ENCODE data around the gene KRT75.

Gene KRT75

DNA sequence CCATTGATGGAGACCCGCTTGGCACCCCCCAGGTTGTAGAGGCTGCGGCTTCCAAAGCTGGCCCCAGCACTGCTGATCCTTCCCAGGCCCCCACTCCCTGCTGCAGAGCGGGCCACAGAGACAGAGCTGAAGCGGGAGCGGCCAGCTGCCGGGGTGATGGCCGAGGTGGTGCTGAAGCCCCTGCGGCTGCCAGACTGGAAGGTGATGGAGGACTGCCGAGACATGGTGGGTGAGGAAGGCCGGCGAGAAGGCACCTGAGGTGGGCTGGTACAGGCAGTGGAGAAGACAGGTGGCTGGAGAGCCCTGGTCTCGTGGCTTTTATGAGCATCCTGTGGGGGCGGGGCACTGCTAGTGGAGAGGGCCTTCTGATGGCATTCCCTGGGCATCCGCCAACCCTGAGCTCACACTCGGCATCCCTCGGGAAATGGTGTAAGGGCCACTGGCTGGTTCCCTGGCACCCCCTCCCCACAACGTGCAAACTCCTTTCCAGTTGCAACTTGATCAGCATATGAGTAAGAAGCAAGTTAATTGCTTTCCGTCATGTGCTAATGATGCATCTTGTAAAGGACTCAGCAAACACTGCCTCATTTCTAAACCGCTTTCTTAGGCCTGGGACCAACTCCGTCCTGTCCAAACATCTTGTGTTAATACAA, at the start of gene KRT75:
KRT75 (minus strand) TSS at position 291 of the 653 bp plus-strand sequence; CDS start at position 224, 67 bp downstream.
- DNase-seq (ENCODE audit: low read depth), result no peak
- H3K4me3 ChIP-seq (ENCODE audit: low read depth, low read length), result no peak within 1 kb of the TSS
- TF ChIP-seq, protein P1, sequence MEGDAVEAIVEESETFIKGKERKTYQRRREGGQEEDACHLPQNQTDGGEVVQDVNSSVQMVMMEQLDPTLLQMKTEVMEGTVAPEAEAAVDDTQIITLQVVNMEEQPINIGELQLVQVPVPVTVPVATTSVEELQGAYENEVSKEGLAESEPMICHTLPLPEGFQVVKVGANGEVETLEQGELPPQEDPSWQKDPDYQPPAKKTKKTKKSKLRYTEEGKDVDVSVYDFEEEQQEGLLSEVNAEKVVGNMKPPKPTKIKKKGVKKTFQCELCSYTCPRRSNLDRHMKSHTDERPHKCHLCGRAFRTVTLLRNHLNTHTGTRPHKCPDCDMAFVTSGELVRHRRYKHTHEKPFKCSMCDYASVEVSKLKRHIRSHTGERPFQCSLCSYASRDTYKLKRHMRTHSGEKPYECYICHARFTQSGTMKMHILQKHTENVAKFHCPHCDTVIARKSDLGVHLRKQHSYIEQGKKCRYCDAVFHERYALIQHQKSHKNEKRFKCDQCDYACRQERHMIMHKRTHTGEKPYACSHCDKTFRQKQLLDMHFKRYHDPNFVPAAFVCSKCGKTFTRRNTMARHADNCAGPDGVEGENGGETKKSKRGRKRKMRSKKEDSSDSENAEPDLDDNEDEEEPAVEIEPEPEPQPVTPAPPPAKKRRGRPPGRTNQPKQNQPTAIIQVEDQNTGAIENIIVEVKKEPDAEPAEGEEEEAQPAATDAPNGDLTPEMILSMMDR (conservative IDR thresholded peaks at IDR 0.05; ENCODE audit: low read depth, low read length), result no peak

DNA sequence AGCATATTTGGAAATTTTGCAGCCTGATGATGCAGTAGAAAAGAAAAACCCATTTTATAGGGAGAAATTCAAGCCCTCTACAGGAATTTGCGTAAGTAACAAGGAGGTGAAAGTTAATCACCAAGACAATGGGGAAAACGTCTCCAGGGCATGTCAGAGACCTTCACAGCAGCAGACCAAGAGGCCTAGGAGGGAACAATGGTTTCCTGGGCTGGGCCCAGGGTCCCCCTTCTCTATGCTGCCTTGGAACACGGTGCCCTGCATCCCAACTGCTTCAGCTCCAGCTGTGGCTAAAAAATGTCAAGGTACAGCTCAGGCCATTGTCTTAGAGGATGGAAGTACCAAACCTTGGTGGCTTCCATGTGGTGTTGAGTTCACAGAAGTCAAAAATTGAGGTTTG, 45.9 kb upstream of the KRT75 start:
- TF ChIP-seq, protein P1 (conservative IDR thresholded peaks at IDR 0.05; ENCODE audit: low read depth, low read length), result no peak
- no peak for DNase-seq (ENCODE audit: low read depth)
- no peak overlapping the region for H3K4me3 ChIP-seq (ENCODE audit: low read depth, low read length)

DNA sequence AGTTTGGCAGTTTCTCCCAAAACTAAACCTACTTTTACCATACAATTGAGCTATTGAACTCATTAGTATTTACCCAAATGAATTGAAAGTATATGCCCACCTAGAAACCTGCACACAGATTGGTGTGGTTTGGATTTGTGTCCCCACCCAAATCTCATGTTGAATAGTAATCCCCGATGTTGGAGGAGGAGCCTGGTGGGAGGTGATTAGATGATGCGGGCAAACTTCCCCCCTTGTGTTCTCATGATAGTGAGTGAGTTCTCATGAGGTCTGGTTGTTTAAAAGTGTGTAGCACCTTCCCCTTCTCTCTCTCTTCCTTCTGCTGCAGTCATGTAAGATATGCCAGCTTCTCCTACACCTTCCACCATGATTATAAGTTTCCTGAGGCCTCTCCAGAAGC, 43.5 kb upstream of the KRT75 start:
- TF ChIP-seq, protein P1 (conservative IDR thresholded peaks at IDR 0.05; ENCODE audit: low read depth, low read length), result no peak
- H3K4me3 ChIP-seq (ENCODE audit: low read depth, low read length), result no peak overlapping the region
- no peak for DNase-seq (ENCODE audit: low read depth)

DNA sequence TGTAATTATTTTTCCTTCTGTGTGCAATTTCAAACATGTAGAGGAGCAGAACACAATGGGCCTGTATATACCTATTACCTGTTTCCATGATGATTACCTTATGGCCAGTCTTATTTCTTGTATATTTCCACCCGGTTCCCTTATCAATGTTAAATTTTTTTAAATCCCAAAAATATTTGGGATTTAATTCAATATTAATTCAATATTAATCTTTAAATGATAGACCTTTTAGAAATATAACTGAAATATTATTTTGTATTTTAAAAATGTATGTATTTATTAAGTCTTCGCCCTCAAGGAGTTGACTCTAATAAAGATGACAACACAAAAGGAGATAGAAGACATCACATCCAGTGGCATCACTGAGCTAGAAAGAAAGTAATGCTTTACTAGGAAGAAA, 40.0 kb upstream of the KRT75 start:
- TF ChIP-seq, protein P1 (conservative IDR thresholded peaks at IDR 0.05; ENCODE audit: low read depth, low read length), result no peak
- H3K4me3 ChIP-seq (ENCODE audit: low read depth, low read length), result no peak overlapping the region
- no peak for DNase-seq (ENCODE audit: low read depth)

DNA sequence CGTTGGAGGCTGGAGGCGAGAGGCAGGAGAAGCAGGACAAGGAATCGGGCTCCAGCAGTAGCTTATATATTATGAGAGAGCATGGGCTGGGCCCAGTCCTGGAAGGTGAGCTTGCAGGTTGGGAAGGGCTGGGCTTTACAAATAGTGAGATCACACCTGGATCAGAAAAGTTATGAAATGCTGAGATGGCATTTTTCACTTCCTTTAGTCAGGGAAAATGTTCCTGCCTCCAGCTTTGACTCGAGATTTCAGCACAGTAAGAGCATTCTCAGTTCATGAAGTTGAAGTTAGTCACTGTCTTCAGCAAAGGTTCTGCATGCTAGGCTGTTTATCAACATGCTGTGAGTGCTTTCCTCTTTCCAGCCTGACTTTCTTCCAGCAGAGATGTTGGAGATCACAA, 39.6 kb upstream of the KRT75 start, which contains the start of gene KRT6C:
KRT6C (minus strand) TSS at position 38 of the 400 bp plus-strand sequence. CDS start 68 bp downstream, outside the sequence.
- H3K4me3 ChIP-seq (ENCODE audit: low read depth, low read length), result no peak within 1 kb of the TSS
- peak; percentile 10 for DNase-seq (ENCODE audit: low read depth)
- TF ChIP-seq, protein P1 (conservative IDR thresholded peaks at IDR 0.05; ENCODE audit: low read depth, low read length), result no peak

DNA sequence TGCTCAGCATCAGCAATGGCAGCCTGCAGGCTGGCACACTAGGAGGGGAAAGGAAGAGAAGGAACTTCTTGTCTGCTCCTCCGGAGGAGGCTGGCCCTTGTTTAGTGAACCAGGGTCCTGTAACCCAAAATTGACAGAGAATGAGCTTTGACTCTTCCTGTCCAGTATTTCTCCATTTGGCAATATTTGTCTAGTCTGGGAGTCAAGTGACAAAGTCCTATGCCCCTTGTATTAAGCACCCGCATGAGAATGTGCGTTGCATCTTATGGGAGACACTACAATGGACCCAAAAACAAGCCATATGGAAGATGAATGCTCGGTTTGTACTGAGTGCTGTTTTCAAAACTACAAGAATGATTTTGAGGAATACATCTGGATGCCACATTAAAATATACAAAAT, 35.7 kb upstream of the KRT75 start:
- no peak overlapping the region for H3K4me3 ChIP-seq (ENCODE audit: low read depth, low read length)
- TF ChIP-seq, protein P1 (conservative IDR thresholded peaks at IDR 0.05; ENCODE audit: low read depth, low read length), result no peak
- DNase-seq (ENCODE audit: low read depth), result no peak

DNA sequence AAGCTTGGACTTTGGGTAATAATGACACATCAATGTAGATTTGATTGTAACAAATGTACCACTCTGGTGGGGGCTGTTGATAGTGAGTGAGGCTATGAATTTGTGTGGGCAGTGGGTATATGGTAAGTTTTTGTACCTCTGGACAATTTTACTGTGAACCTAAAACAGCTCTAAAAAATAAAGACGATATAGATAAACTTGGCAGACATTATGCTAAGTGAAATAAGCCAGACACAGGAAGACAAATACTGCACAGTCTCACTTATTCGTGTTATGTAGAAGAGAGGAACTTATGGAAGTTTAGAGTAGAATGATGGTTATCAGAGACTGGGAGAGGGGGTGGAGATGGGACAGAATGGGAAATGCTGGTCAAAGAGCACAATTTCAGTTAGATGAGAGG, 30.7 kb upstream of the KRT75 start:
- no peak overlapping the region for H3K4me3 ChIP-seq (ENCODE audit: low read depth, low read length)
- DNase-seq (ENCODE audit: low read depth), result no peak
- TF ChIP-seq, protein P1 (conservative IDR thresholded peaks at IDR 0.05; ENCODE audit: low read depth, low read length), result no peak

Measured in choroid plexus epithelial cell (primary cell).